H1 (cell line): ENCODE data around the gene RPL36A. TPM values are rescaled to one million over a fixed set of nuclear protein-coding genes. Genes with fewer than 3 reads are reported as not detected.

Experiments
- CTCF ChIA-PET: fragments of 300-600 bp; sonication (Branson Sonifier 250); formaldehyde crosslinking; loops from one replicate; lab custom pipeline; 2021; ENCODE audit not compliant: partially characterized antibody; lab: Charles Lee
- POLR2A ChIA-PET: fragments of 300-600 bp; sonication (Branson Sonifier 250); formaldehyde crosslinking; loops from one replicate; lab custom pipeline; 2021; ENCODE audit warnings: inconsistent platforms; ENCODE audit not compliant: partially characterized antibody; lab: Charles Lee
- DNase-seq, 2 experiments: peaks; one replicate each; pipeline versions ENCODE4 v3.0.0 to v3.0.0-alpha.2; 2010 to 2022; ENCODE audit warnings: low spot score in 2 of 2, low read depth in 1 of 2, mixed read lengths in 1 of 2
- FAIRE-seq: peaks from 2 replicates; lab custom pipeline; 2011; peaks lifted over from hg19 to GRCh38; lab: Jason Lieb, UNC
- H2AFZ ChIP-seq: 2 replicates; pipeline ENCODE4 v1.8.1; 2012; ENCODE audit warnings: low read length, inconsistent platforms
- H2AK5ac ChIP-seq: 2 replicates; pipeline ENCODE4 v1.6.1; 2013; ENCODE audit warnings: low read depth, low read length
- H2BK120ac ChIP-seq: replicated peaks from 2 replicates; pipeline ENCODE3; 2013; ENCODE audit warnings: low read depth, low read length, inconsistent platforms
- H2BK12ac ChIP-seq: 2 replicates; pipeline ENCODE4 v1.6.1; 2013; ENCODE audit warnings: low read depth, low read length
- H2BK15ac ChIP-seq: 2 replicates; pipeline ENCODE4 v1.6.1; 2013; ENCODE audit warnings: low read length
- H2BK20ac ChIP-seq: 2 replicates; pipeline ENCODE4 v1.6.1; 2013; ENCODE audit warnings: low read length
- H2BK5ac ChIP-seq: 2 replicates; pipeline ENCODE4 v1.6.1; 2013; ENCODE audit warnings: low read depth, low read length
- H3K14ac ChIP-seq: 2 replicates; pipeline ENCODE4 v1.6.1; 2013; ENCODE audit warnings: inconsistent platforms; ENCODE audit not compliant: insufficient read length
- H3K18ac ChIP-seq: 2 replicates; pipeline ENCODE4 v1.6.1; 2013; ENCODE audit warnings: low read length; ENCODE audit errors: extremely low read depth
- H3K23ac ChIP-seq: 2 replicates; pipeline ENCODE4 v1.6.1; 2013; ENCODE audit warnings: inconsistent platforms; ENCODE audit not compliant: insufficient read length
- H3K23me2 ChIP-seq: 2 replicates; pipeline ENCODE4 v1.6.1; 2013; ENCODE audit warnings: low read depth, low read length
- H3K27ac ChIP-seq: 2 replicates; pipeline ENCODE4 v1.6.1; 2011; ENCODE audit warnings: low read depth, low read length, inconsistent platforms
- H3K27me3 ChIP-seq, 4 experiments: replicated peaks in 1 of 4; 1 replicate in 1 of 4; 2 replicates in 3 of 4; pipeline versions ENCODE4 v1.6.1 to v1.8.1; 2011 to 2013; ENCODE audit warnings: low read length in 3 of 4, mild to moderate bottlenecking in 3 of 4, inconsistent platforms in 2 of 4, mixed read lengths in 2 of 4, moderate library complexity in 1 of 4; ENCODE audit not compliant: control insufficient read depth in 3 of 4, insufficient read depth in 3 of 4; ENCODE audit errors: extremely low read depth in 1 of 4
- H3K36me3 ChIP-seq, 4 experiments: 2 replicates each; pipeline versions ENCODE4 v1.6.1 to v1.8.1; 2011 to 2013; ENCODE audit warnings: mild to moderate bottlenecking in 4 of 4, low read length in 3 of 4, moderate library complexity in 2 of 4, control low read depth in 1 of 4, inconsistent platforms in 1 of 4; ENCODE audit not compliant: insufficient read depth in 4 of 4, control insufficient read depth in 2 of 4
- H3K4ac ChIP-seq: replicated peaks from 2 replicates; pipeline ENCODE3; 2013; ENCODE audit warnings: low read length, low read depth, mixed read lengths, inconsistent platforms; ENCODE audit not compliant: insufficient read length
- H3K4me1 ChIP-seq, 4 experiments: replicated peaks in 1 of 4; 1 replicate in 1 of 4; 2 replicates in 3 of 4; pipeline versions ENCODE4 v1.6.1 to v1.8.1; 2011 to 2013; ENCODE audit warnings: low read length in 3 of 4, inconsistent platforms in 2 of 4, mixed read lengths in 1 of 4; ENCODE audit not compliant: insufficient read depth in 4 of 4, control insufficient read depth in 3 of 4
- H3K4me2 ChIP-seq, 2 experiments: 2 replicates each; pipeline versions ENCODE4 v1.6.1 to v1.8.1; 2011 to 2013; ENCODE audit warnings: low read depth in 2 of 2, low read length in 2 of 2, control low read depth in 1 of 2, inconsistent platforms in 1 of 2, mild to moderate bottlenecking in 1 of 2; ENCODE audit not compliant: insufficient read depth in 1 of 2
- H3K4me3 ChIP-seq, 4 experiments: fragments of 200-600, 300-600 bp in 1 of 4; sonication (generic), shearing (Covaris generic), sonication (Bioruptor Twin) in 1 of 4; 2 replicates each; pipeline versions ENCODE4 v1.5.1 to v1.8.1; 2011 to 2016; ENCODE audit warnings: low read length in 4 of 4, low read depth in 3 of 4, control low read depth in 2 of 4, inconsistent platforms in 2 of 4, mild to moderate bottlenecking in 2 of 4, mixed read lengths in 1 of 4, moderate library complexity in 1 of 4; ENCODE audit not compliant: insufficient read depth in 2 of 4; ENCODE audit errors: extremely low read depth in 1 of 4
- H3K56ac ChIP-seq: replicated peaks from 2 replicates; pipeline ENCODE3; 2013; ENCODE audit warnings: low read depth, mild to moderate bottlenecking, mixed read lengths, low read length, inconsistent platforms; ENCODE audit not compliant: insufficient read length
- H3K79me1 ChIP-seq: 2 replicates; pipeline ENCODE4 v1.6.1; 2013; ENCODE audit warnings: low read depth, low read length, control low read depth
- H3K79me2 ChIP-seq, 2 experiments: 2 replicates each; pipeline versions ENCODE4 v1.6.1 to v1.8.1; 2012 to 2013; ENCODE audit warnings: low read length in 2 of 2, mild to moderate bottlenecking in 2 of 2, inconsistent platforms in 1 of 2; ENCODE audit not compliant: insufficient read depth in 2 of 2, control insufficient read depth in 1 of 2
- H3K9ac ChIP-seq, 4 experiments: replicated peaks in 1 of 4; 1 replicate in 1 of 4; 2 replicates in 3 of 4; pipeline versions ENCODE4 v1.6.1 to v1.8.1; 2011 to 2013; ENCODE audit warnings: low read depth in 3 of 4, low read length in 3 of 4, control low read depth in 2 of 4, mild to moderate bottlenecking in 2 of 4, moderate library complexity in 2 of 4, inconsistent platforms in 1 of 4; ENCODE audit errors: extremely low read depth in 1 of 4
- H3K9me3 ChIP-seq, 2 experiments: 2 replicates each; pipeline versions ENCODE4 v1.6.1 to v1.8.1; 2012 to 2013; ENCODE audit warnings: mild to moderate bottlenecking in 2 of 2, moderate library complexity in 2 of 2, control low read depth in 1 of 2, inconsistent platforms in 1 of 2, low read depth in 1 of 2, low read length in 1 of 2, mixed read lengths in 1 of 2; ENCODE audit not compliant: insufficient read depth in 2 of 2
- H4K20me1 ChIP-seq, 2 experiments: replicated peaks in 1 of 2; 2 replicates each; pipeline versions ENCODE3 to v1.8.1; 2011 to 2013; ENCODE audit warnings: inconsistent platforms in 2 of 2, low read length in 2 of 2, mild to moderate bottlenecking in 1 of 2; ENCODE audit not compliant: insufficient read depth in 2 of 2, control insufficient read depth in 1 of 2
- H4K5ac ChIP-seq: 2 replicates; pipeline ENCODE4 v1.6.1; 2013; ENCODE audit warnings: low read length, low read depth, mixed read lengths, inconsistent platforms; ENCODE audit not compliant: insufficient read length
- H4K8ac ChIP-seq: 2 replicates; pipeline ENCODE4 v1.8.0; 2013; ENCODE audit warnings: mild to moderate bottlenecking, moderate library complexity, low read length, inconsistent platforms; ENCODE audit not compliant: insufficient read depth; ENCODE audit errors: extremely low read depth
- H4K91ac ChIP-seq: replicated peaks from 2 replicates; pipeline ENCODE3; 2013; ENCODE audit warnings: low read length, mixed read lengths, inconsistent platforms; ENCODE audit not compliant: insufficient read length
- BRCA1 ChIP-seq: IDR thresholded peaks from 2 replicates; pipeline ENCODE4 v1.6.1; 2012; ENCODE audit warnings: low read depth, low read length, improper control_type of control experiment
- EZH2 ChIP-seq: fragments of 200-600 bp; sonication (generic); IDR thresholded peaks from 2 replicates; pipeline ENCODE4 v1.7.1; 2012; ENCODE audit warnings: low read depth, mild to moderate bottlenecking, moderate library complexity, low read length, inconsistent platforms; ENCODE audit not compliant: severe bottlenecking
- RBBP5 ChIP-seq: IDR thresholded peaks from 2 replicates; pipeline ENCODE4 v1.7.1; 2012; ENCODE audit warnings: low read depth, mild to moderate bottlenecking, inconsistent platforms, low read length, moderate library complexity, borderline replicate concordance
- SAP30 ChIP-seq: fragments of 300-600 bp; sonication (generic); IDR thresholded peaks from 2 replicates; pipeline ENCODE4 v1.7.1; 2012; ENCODE audit warnings: low read length, moderate library complexity, mild to moderate bottlenecking, inconsistent platforms; ENCODE audit not compliant: insufficient read depth, insufficient replicate concordance
- SUZ12 ChIP-seq: fragments of 200-600 bp; sonication (generic); IDR thresholded peaks from 2 replicates; pipeline ENCODE4 v1.6.1; 2012; ENCODE audit warnings: mild to moderate bottlenecking, inconsistent platforms, low read length, moderate library complexity, mixed read lengths
- WGBS, 2 experiments: shearing (Covaris generic) in 1 of 2; methylation state at CpG; one replicate each; pipeline versions ENCODE4 v1.1.6 to v1.1.7; 2013 to 2015; ENCODE audit warnings: low lambda C conversion rate in 2 of 2, mixed read lengths in 2 of 2, inconsistent platforms in 1 of 2, low coverage in 1 of 2, missing lambda C conversion rate in 1 of 2; ENCODE audit not compliant: insufficient replicate concordance in 2 of 2, insufficient coverage in 1 of 2, insufficient read length in 1 of 2; ENCODE audit errors: extremely low coverage in 1 of 2, missing lambda C conversion rate in 1 of 2; 5-methylcytosine and 5-hydroxymethylcytosine counted together
- polyA plus RNA-seq, 7 experiments: library from polyadenylated mRNA; depleted of rRNA in 3 of 7; stranded (reverse) in 5 of 7; unstranded in 2 of 7; fragments of >200 nt in 5 of 7; fragments of 200-250 nt in 2 of 7; gene quantifications; 1 replicate in 5 of 7; 2 replicates in 1 of 7; 4 replicates in 1 of 7; pipeline versions ENCODE4 v1.2.1 to v1.2.3, GENCODE V29; 2011 to 2013; ENCODE audit warnings: missing spikeins in 2 of 7, mixed read lengths in 2 of 7
- total RNA-seq: library from RNA; stranded (reverse); fragmentation: NEBNext Ultra II Directional; extraction: Animal tissue kit (Norgen Biotek cat#: 25700); gene quantifications from 2 replicates; pipeline ENCODE4 v1.2.1, GENCODE V29; 2021
- TF ChIP-seq, protein P1 (sequence below): IDR thresholded peaks from 2 replicates; pipeline ENCODE4 v1.6.1; 2011; ENCODE audit warnings: low read length, improper control_type of control experiment

RPL36A gene
- total and polyA plus RNA-seq, 2 of the 8 experiments (the other 6 are each of a cell fraction or from before 2014, with no cell fraction given) = 271 to 1,587 TPM

GRCh38 chrX:101442085-101442484 is 51.3 kb downstream of the RPL36A start:
- no peaks in the 10 kb centered on the region for H3K23me2 ChIP-seq
- POLR2A ChIA-PET = no interaction called here
- H3K23ac ChIP-seq = no peak overlapping the region
- H4K20me1 ChIP-seq = no peaks in the 10 kb centered on the region
- no peak overlapping the region for H2BK120ac ChIP-seq
- TF ChIP-seq, protein P1, sequence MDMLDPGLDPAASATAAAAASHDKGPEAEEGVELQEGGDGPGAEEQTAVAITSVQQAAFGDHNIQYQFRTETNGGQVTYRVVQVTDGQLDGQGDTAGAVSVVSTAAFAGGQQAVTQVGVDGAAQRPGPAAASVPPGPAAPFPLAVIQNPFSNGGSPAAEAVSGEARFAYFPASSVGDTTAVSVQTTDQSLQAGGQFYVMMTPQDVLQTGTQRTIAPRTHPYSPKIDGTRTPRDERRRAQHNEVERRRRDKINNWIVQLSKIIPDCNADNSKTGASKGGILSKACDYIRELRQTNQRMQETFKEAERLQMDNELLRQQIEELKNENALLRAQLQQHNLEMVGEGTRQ = no peak
- no peak for TF ChIP-seq EZH2
- TF ChIP-seq BRCA1 = no peak
- no peak for TF ChIP-seq SAP30
- no peak for TF ChIP-seq SUZ12
- TF ChIP-seq RBBP5 = no peak
- H3K4me3 ChIP-seq = no peak overlapping the region
- FAIRE-seq = no peak
- H3K36me3 ChIP-seq = peaks cover 0 to 21% (median 7%) of the 10 kb centered on the region in 4 experiments; a peak in 5 of 8 replicates
- no peak overlapping the region for H3K4ac ChIP-seq
- H4K91ac ChIP-seq = no peak overlapping the region
- no peak overlapping the region for H2AK5ac ChIP-seq
- no peak overlapping the region for H3K14ac ChIP-seq
- CTCF ChIA-PET = interaction anchor here (0.9 kb wide), 1 partner anchor 18 kb away, joined by 3 read pairs; no protein-coding TSS in a partner anchor
- H3K9ac ChIP-seq = no peak overlapping the region
- H3K18ac ChIP-seq = no peak overlapping the region
- no peak overlapping the region for H2BK15ac ChIP-seq
- no peak overlapping the region for H3K27ac ChIP-seq
- H4K5ac ChIP-seq = no peak overlapping the region
- no peaks in the 10 kb centered on the region for H3K27me3 ChIP-seq
- DNase-seq = no peak
- no peak overlapping the region for H3K56ac ChIP-seq
- H2BK5ac ChIP-seq = no peak overlapping the region
- H4K8ac ChIP-seq = no peak overlapping the region
- H3K4me2 ChIP-seq = no peak overlapping the region
- peaks cover 2 to 16% of the 10 kb centered on the region in 2 experiments; a peak in 2 of 4 replicates for H3K9me3 ChIP-seq
- H2AFZ ChIP-seq = no peak overlapping the region
- no peak overlapping the region for H2BK12ac ChIP-seq
- no peak overlapping the region for H2BK20ac ChIP-seq
- 100% methylated on average over 2 of the region's 2 CpGs; no CpG with 5 or more reads in 1 of the 2 experiments for WGBS, 2 experiments
- no peaks in the 10 kb centered on the region for H3K79me2 ChIP-seq
- H3K4me1 ChIP-seq = no peaks in the 10 kb centered on the region
- H3K79me1 ChIP-seq = no peaks in the 10 kb centered on the region
